Testis (tissue), 2 donors: ENCODE results near the gene CAB39.

Experiments
- POLR2A ChIP-seq: fragments of 450-650 bp; IDR thresholded peaks from one replicate; pipeline ENCODE4 v1.6.1; 2017; ENCODE audit warnings: antibody characterized with exemption, mild to moderate bottlenecking, moderate library complexity
- TF ChIP-seq, protein P1 (sequence below), 3 experiments: fragments of 450-650 bp in 2 of 3; fragments of 200-600 bp in 1 of 3; sonication (generic) in 1 of 3; IDR thresholded peaks; one replicate each; pipeline ENCODE4 v1.5.1; 2016 to 2019; ENCODE audit warnings: antibody characterized with exemption in 3 of 3, mild to moderate bottlenecking in 2 of 3, moderate library complexity in 1 of 3

DNA sequence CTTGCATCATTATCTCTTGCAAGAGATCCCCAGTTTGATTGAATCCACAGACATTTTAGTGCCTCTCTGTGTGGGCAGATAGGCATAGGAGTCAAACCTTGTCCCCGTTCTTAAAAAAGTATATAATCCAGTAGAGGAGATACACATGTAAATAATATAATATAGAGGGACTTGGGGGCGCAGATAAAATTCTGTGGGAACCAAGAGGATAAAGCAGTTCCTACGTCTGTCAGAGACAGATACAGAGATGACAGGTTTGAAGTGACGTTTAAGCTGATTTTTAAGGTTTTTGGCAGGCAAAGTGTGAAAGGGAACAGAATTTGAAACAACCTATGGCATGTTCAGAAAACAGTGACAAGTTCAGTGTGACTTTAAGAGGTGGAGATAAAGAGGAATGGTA lies 63.1 kb downstream of the CAB39 start:
- TF ChIP-seq, protein P1, sequence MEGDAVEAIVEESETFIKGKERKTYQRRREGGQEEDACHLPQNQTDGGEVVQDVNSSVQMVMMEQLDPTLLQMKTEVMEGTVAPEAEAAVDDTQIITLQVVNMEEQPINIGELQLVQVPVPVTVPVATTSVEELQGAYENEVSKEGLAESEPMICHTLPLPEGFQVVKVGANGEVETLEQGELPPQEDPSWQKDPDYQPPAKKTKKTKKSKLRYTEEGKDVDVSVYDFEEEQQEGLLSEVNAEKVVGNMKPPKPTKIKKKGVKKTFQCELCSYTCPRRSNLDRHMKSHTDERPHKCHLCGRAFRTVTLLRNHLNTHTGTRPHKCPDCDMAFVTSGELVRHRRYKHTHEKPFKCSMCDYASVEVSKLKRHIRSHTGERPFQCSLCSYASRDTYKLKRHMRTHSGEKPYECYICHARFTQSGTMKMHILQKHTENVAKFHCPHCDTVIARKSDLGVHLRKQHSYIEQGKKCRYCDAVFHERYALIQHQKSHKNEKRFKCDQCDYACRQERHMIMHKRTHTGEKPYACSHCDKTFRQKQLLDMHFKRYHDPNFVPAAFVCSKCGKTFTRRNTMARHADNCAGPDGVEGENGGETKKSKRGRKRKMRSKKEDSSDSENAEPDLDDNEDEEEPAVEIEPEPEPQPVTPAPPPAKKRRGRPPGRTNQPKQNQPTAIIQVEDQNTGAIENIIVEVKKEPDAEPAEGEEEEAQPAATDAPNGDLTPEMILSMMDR (IDR thresholded peaks at IDR 0.05) = no peak
- TF ChIP-seq POLR2A = no peak
